Activated CD8-positive, alpha-beta memory T cell treated with anti-CD3 and anti-CD28 coated beads for 4 hours (primary cell): ENCODE data around the gene DHRS9.
"Not testable (repeated sequence)": the region's sequence is repeated elsewhere in the genome, so short reads cannot be mapped to it uniquely, and the experiment has no call there.

Experiments
- DNase-seq, 2 donors: peaks; one replicate each; pipeline ENCODE4 v3.0.0-alpha.2; 2020; ENCODE audit warnings: low read depth in 2 of 2

Gene DHRS9

GRCh38 chr2:169069341-169069740, at the start of gene DHRS9:
DHRS9 (plus strand) TSS chr2:169069563; CDS start chr2:169081582, 12,019 bp downstream.
- DNase-seq = no peak

- DNase-seq = no peak
Measured at GRCh38 chr2:169023161-169023560, 46.2 kb upstream of the DHRS9 start.

- no peak for DNase-seq
Measured at GRCh38 chr2:169026056-169026455, 43.3 kb upstream of the DHRS9 start.

- DNase-seq = no peak
Measured at GRCh38 chr2:169027234-169027633, 42.1 kb upstream of the DHRS9 start.

GRCh38 chr2:169029341-169029740, 40.0 kb upstream of the DHRS9 start:
- DNase-seq = no peak

- DNase-seq = no peak
Measured at GRCh38 chr2:169031202-169031601, 38.2 kb upstream of the DHRS9 start, which contains the start of gene ABCB11. ABCB11 (minus strand) TSS chr2:169031324; CDS start chr2:169018125, 13,199 bp downstream.

- DNase-seq = no peak
Measured at GRCh38 chr2:169034256-169034655, 35.1 kb upstream of the DHRS9 start.

GRCh38 chr2:169034984-169035544, 34.3 kb upstream of the DHRS9 start:
- DNase-seq = no peak

GRCh38 chr2:169035887-169036286, 33.5 kb upstream of the DHRS9 start:
- DNase-seq = no peak

- no peak for DNase-seq
Measured at GRCh38 chr2:169036736-169037440, 32.5 kb upstream of the DHRS9 start.

- DNase-seq = no peak
Measured at GRCh38 chr2:169038338-169038757, 31.0 kb upstream of the DHRS9 start.

GRCh38 chr2:169039702-169040101, 29.7 kb upstream of the DHRS9 start:
- no peak for DNase-seq

- no peak for DNase-seq
Measured at GRCh38 chr2:169041594-169041993, 27.8 kb upstream of the DHRS9 start.

GRCh38 chr2:169042856-169043255, 26.5 kb upstream of the DHRS9 start:
- no peak for DNase-seq

GRCh38 chr2:169046440-169047151, 22.8 kb upstream of the DHRS9 start:
- no peak for DNase-seq

- DNase-seq = no peak
Measured at GRCh38 chr2:169047256-169048250, 21.8 kb upstream of the DHRS9 start.

GRCh38 chr2:169049142-169049541, 20.2 kb upstream of the DHRS9 start:
- no peak for DNase-seq

- no peak for DNase-seq
Measured at GRCh38 chr2:169050476-169051240, 18.7 kb upstream of the DHRS9 start.

- DNase-seq = not testable (repeated sequence)
Measured at GRCh38 chr2:169054575-169054974, 14.8 kb upstream of the DHRS9 start.

GRCh38 chr2:169064199-169064598, 5.2 kb upstream of the DHRS9 start:
- not testable (repeated sequence) for DNase-seq

- DNase-seq = no peak
Measured at GRCh38 chr2:169065422-169065821, 3.9 kb upstream of the DHRS9 start.
